Medulla oblongata (tissue), 1 donor: ENCODE measurements around the gene LPCAT1.
"Not testable (repeated sequence)": the region's sequence is repeated elsewhere in the genome, so short reads cannot be mapped to it uniquely, and the experiment has no call there.

Experiments used
- DNase-seq: peaks from one replicate; pipeline ENCODE4 v3.0.0-alpha.2; 2015; ENCODE audit errors: extremely low spot score

LPCAT1 gene

DNA sequence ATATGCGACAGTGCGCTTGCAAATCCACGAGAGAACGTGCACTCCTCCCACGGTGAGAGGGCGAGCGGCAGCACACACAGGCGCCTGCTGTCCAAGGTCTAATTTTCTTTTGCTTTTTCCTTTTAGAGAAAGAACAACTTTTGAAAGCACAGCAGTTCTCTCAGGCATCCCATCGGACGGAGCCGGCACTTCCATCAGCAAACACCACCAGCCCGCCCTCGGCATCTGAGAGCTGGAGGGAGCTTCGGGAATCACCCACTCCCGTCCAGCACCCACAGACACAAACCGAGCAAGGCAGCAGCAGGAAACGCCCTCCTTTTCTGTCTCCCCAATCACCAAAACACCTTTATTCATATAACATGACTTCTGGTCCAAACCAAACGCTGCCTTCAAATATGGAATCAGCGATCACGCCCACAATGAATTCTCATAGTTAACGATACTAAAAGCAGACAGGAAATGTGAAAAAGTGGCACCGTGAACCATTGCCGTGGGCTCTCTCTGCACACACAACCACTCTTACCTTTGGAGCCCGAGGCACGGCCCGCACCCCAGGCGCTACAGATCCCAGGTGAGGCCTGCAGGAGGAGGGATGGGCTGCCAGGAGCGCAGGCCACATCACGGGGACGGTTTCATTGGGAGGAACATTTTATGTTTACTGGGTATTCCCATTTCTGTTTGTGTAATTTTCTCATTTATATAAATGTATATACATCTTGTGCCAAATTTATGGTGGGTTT lies 14.2 kb downstream of the LPCAT1 start:
- no peak for DNase-seq

DNA sequence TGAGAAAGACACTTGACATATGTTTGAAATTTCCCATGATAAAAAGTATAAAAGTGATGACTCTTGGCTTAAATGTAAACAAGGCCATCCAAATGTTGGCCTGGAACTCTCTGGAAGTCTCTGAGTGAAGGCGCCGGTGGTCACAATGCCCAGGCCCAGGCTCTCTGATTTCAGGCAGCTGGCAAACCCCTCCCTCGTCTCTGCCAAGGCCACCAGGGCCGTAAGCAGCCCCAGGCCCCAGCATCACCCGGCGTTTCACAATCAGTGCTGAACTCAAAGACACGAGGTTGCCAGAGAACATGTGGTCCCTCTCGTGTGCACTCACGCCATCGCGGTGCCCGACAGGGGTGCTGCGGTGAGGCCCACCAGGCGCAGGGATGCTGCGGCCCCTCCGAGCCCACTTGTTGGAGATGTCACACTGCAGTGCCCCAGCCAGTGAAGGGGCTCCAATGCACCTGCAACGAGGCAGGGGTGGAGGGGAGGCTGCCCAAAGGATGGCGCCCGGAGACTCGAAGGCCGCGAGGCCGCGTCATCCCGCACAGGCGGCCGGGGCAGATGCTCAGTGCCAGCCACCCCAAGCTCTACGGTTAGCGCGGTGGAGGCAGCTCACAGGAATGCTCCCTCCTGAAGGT lies 15.0 kb downstream of the LPCAT1 start:
- DNase-seq = no peak

- no peak for DNase-seq
Observed at GRCh38 chr5:1507961-1508658, 15.7 kb downstream of the LPCAT1 start.

- no peak for DNase-seq
Observed at GRCh38 chr5:1507457-1507856, 16.3 kb downstream of the LPCAT1 start.

DNA sequence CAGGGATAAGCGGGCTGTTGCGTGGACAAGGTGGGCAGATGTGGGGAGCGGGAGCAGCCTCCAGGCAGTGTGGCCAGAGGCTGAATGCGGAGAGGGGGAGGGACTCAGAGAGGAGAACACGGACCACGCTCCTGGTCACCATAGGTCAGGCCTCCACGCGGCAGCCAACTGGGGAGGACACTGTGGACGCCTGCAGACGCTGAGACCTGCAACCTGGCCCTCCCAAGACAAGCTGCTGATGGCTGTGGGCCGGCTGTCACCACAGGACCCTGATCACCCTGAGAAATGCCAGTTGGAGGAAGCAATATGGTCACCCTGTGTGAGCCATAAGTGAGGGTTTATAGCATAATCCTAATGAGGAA lies 16.8 kb downstream of the LPCAT1 start:
- DNase-seq = no peak

- peak; percentile 35 for DNase-seq
Observed at GRCh38 chr5:1506242-1507013, 17.3 kb downstream of the LPCAT1 start.

DNA sequence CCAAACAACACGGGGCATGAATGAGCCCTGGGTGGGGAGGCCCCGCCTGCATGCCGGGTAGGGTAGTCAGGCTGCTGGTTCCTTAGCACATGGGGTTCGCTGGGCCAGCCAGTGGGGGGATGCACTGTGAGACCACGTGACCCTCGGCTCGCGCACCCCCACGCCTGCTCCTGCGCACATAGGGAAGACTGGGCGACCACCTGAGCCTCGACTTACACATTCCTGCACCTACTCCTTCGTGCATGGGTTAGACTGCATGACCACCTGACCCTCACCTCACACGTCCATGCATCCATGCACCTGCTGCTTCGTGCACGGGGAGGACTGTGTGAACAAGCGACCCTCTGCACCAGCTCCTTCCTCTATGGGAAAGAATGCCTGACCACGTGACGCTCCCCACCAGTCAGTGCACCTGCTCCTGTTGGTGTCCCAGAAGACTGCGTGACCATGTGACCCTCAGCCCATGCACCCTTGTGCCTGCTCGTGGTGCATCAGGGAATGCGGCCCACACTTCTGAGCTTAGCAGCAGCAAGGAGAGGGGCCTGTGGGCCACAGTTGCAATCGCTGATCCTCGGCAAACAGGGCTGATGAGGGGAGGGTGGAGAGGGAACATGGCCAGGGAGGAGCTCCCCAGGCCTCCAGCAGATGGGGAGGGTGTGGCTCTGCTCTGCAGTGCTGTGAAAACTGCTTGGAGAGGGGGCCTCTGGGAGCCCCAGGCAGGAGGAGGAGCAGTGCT lies 18.1 kb downstream of the LPCAT1 start:
- DNase-seq = no peak

DNA sequence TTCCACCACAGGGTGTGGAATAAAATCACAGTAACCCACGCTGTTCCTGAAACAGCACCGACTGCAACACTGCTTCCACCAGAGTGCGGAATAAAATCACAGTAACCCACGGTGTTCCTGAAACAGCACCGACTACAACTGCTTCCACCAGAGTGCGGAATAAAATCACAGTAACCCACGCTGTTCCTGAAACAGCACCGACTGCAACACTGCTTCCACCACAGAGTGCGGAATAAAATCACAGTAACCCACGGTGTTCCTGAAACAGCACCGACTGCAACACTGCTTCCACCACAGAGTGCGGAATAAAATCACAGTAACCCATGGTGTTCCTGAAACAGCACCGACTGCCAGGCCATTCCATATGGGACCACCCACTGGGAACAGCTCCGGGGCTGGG lies 18.7 kb downstream of the LPCAT1 start:
- not testable (repeated sequence) for DNase-seq

DNA sequence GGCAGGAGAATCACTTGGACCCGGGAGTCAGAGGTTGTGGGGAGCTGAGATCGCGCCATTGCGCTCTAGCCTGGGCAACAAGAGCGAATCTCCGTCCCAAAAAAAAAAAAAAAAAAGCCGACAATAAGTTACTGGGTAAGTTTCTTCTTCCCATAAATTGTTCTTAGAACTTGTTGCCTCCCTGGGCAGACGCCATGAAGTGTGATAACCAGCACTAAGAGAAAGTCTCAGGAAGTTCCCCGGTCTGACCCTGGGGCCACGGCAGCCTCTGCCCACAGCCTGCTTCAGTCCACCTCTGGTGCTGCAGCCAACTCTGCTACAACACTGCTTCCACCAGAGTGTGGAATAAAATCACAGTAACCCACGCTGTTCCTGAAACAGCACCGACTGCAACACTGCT lies 19.1 kb downstream of the LPCAT1 start:
- no peak for DNase-seq

DNA sequence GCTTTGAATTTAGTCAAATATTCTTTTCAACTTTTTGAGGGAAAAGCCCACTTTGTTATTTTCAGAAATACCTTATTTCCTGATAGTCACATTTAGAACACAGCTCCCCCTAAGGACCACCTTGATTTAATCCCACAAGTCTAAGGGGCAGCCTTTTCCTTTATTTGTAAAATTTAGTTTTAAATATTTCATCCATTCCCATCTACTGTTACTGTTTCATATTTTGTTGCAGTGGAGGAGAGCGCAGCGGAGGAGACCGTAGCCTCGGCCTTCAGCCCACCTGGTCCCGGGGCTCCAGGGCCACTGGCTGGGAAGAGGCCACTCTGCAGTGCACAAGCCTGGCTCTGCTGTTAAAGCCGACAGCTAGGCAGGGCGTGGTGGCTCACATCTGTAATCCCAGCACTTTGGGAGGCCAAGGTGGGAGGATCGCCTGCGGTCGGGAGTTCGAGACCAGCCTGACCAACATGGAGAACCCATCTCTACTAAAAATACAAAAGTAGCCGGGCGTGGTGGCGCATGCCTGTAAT lies 19.6 kb downstream of the LPCAT1 start:
- no peak for DNase-seq

DNA sequence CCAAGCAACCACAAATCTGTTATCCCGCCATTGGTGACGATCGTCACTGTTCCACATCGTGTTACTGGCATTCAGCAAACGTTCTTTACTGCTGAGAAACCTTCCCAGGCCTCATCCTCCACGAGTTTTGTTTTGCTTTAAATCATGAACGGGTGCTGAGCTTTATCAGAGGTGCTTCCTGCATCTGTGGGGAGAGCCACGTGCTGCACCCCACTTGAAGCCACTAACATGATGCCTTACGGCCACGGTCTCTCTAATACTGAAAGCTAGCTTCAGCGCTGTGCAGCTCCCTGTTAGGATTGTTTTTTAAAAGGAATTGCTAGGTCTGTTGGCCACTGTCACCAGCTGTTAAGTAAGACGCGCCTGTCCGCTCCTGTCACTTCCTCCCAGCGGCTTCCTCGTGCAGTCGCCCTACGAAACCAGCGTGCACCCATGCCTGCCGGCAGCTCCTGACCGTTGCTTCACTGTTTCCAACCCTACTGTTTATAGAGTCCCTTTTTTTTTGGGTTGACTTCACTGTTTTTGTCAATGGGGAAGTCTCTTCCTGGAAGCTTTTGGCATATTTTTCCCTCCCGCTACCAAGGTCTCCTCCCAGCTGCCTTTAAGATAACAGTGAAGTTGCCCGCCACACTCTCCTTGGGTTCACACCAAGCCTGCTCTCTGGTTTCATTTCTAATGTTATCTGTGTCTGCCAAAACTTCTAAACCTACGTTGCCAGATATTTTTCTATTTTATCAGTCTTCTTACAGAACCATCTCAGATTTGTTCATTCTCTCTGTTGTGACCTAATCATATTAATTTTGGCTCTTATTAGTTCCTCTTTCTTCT lies 20.3 kb downstream of the LPCAT1 start:
- DNase-seq = peak; percentile 75

GRCh38 chr5:1502737-1503120 lies 21.0 kb downstream of the LPCAT1 start:
- DNase-seq = no peak

- DNase-seq = no peak
Observed at GRCh38 chr5:1502046-1502736, 21.6 kb downstream of the LPCAT1 start.

GRCh38 chr5:1501372-1502045 lies 22.3 kb downstream of the LPCAT1 start:
- no peak for DNase-seq

- peak; percentile 71 for DNase-seq
Observed at GRCh38 chr5:1500411-1501091, 23.2 kb downstream of the LPCAT1 start.

DNA sequence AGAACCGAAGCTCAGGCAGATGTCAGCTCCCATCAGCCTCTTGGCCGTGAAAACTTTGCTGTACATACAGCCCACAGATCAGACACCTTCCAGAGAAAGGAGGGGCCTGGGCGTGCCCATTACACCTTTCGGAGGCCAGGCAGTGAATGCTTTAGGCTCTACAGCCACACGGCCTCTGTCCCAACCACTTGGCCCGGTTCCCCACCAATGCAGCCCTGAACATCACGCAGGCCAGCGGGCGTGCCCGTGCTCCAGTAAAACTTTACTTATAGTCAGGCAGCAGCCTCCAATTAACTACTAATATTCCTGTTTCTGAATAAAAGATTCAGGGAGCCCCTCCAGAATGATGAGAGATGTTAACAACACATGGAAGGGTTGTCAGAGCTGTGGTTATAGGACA lies 23.9 kb downstream of the LPCAT1 start:
- DNase-seq = no peak

DNA sequence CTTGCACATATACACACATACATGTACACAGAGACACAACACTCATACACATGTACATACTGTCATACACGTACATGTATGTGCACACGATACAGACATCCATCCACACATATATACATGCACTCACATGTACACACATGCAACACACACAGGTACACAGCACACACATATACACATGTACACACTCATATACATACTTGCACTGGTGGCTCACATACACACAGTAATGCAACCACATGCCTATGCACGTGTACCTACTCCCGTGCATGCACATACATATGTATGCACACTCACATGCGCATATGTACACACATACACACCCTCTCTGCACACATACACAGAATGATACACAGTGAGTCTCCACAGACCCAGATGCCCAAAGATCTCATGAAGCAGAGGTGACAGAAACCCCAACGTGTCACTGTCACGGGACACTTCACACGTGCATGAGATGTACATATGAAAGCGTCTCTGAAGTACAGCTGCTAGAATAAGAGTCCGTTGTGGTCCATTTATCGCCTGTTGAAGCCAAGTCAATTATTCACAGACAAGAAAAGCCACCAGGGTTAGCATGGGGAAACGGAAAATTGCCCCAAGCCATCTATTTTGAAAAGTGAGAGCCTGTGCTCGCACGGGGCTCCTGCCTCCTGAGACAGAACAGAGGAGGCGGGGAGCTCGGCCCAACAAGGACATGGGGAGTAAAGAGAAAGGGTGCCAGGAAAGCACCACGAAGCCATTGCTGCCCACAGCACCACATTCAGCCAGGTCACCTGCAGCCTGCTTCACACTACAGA lies 24.9 kb downstream of the LPCAT1 start:
- DNase-seq = no peak
